AG04449 (cell line): ENCODE results near the gene CACNA1I.

ENCODE experiments used
- CTCF ChIA-PET: fragments of 350-600 bp; formaldehyde crosslinking; extraction: SDS; loops from one replicate; lab custom pipeline; 2021; ENCODE audit warnings: antibody characterized with exemption; lab: Yijun Ruan, JAX
- POLR2A ChIA-PET: fragments of 400-600, 350-600 bp; formaldehyde crosslinking; extraction: SDS; loops from one replicate; lab custom pipeline; 2020; ENCODE audit warnings: antibody characterized with exemption, inconsistent platforms; lab: Yijun Ruan, JAX
- DNase-seq: peaks from one replicate; pipeline ENCODE4 v3.0.0-alpha.2; 2010; ENCODE audit warnings: low read depth, low spot score
- H3K4me3 ChIP-seq: 2 replicates; pipeline ENCODE4 v1.5.1; 2011; ENCODE audit warnings: low read depth, mild to moderate bottlenecking, control low read depth, low read length
- CTCF ChIP-seq: IDR thresholded peaks from one replicate; pipeline ENCODE4 v1.5.1; 2011; ENCODE audit warnings: mild to moderate bottlenecking, moderate library complexity, low read length, control low read depth, inconsistent platforms; ENCODE audit not compliant: insufficient read depth; ENCODE audit errors: missing control alignments

CACNA1I gene

GRCh38 chr22:39718206-39718605 lies 147.7 kb downstream of the CACNA1I start:
- ChIA-PET POLR2A (no interaction called here), CTCF (no interaction called here)
- no peak overlapping the region for H3K4me3 ChIP-seq
- no peak for TF ChIP-seq CTCF
- DNase-seq, result no peak

- POLR2A ChIA-PET, result no interaction called here
- no peak for DNase-seq
- no peak for TF ChIP-seq CTCF
- H3K4me3 ChIP-seq, result no peak overlapping the region
- CTCF ChIA-PET, result no interaction called here
Observed at GRCh38 chr22:39718921-39719475, 148.4 kb downstream of the CACNA1I start.

GRCh38 chr22:39719559-39720450 lies 149.3 kb downstream of the CACNA1I start:
- POLR2A ChIA-PET, result no interaction called here

GRCh38 chr22:39721206-39722031 lies 150.9 kb downstream of the CACNA1I start:
- H3K4me3 ChIP-seq, result no peak overlapping the region
- ChIA-PET CTCF (interaction anchor here (0.8 kb wide), 1 partner anchor 187 kb away, joined by 3 read pairs; no protein-coding TSS in a partner anchor), POLR2A (no interaction called here)
- TF ChIP-seq CTCF, result no peak
- DNase-seq, result no peak

More at GRCh38 chr22:39719559-39720450, 149.3 kb downstream of the CACNA1I start:
- TF ChIP-seq CTCF, result no peak
- no peak for DNase-seq
- H3K4me3 ChIP-seq, result no peak overlapping the region
- CTCF ChIA-PET, result no interaction called here

- ChIA-PET POLR2A (no interaction called here), CTCF (interaction anchor here (0.8 kb wide), 1 partner anchor 187 kb away, joined by 3 read pairs; no protein-coding TSS in a partner anchor)
- H3K4me3 ChIP-seq, result no peak overlapping the region
- TF ChIP-seq CTCF, result no peak
- no peak for DNase-seq
Observed at GRCh38 chr22:39722032-39722325, 151.4 kb downstream of the CACNA1I start.

- DNase-seq, result no peak
- no peak for TF ChIP-seq CTCF
- no peak overlapping the region for H3K4me3 ChIP-seq
- ChIA-PET POLR2A (no interaction called here), CTCF (no interaction called here)
Observed at GRCh38 chr22:39722501-39722900, 151.9 kb downstream of the CACNA1I start.
